Measurements from ENCODE around the gene PDXK. TPM values are rescaled to one million over a fixed set of nuclear protein-coding genes. Genes with fewer than 3 reads are reported as not detected.

The PDXK gene
- total and polyA plus RNA-seq, 2 of the 8 experiments (the other 6 are each of a cell fraction or from before 2014, with no cell fraction given) = 78.0 to 112 TPM

DNA sequence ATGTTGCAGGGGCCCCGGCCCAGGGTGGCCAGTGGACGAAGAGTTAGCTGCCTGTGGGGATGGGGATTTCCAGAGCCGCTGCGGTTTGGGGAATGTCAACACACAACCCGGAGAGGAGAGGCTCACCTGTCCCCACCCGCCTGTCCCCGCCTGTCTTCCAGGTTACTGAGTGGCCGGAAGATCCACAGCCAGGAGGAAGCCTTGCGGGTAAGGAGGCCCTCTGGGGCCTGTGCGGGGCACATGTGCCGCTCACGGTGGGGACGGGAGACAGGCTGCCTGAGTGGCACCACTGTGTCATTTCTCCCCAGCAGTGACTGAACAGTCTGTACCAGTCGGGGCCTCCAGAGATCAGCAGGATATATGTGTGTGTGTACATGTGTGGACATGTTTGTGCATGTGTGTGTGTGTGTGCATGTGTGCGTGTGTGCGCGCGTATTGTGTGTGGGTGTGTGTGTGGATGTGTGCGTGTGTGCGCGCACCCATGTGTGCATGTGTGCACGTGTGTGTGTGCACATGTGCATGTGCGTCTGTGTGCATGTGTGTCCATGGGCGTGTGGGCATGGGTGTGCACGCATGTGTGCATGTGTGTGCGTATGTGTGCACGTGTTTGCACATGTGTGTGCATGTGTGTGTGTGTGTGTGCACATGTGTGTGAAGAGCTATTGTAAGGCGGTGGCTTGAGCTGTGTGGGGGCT is 31.6 kb downstream of the PDXK start:
- Histone ChIP-seq H3K27me3 (replicated peaks in 1 of 4; ENCODE audit: control insufficient read depth in 3 of 4, extremely low read depth in 1 of 4, insufficient read depth in 3 of 4, low read length in 3 of 4) (no peaks in the 10 kb centered on the region), H3K4me2 (ENCODE audit: insufficient read depth in 1 of 2, low read depth in 2 of 2, low read length in 2 of 2) (no peak overlapping the region), H3K4me3 (ENCODE audit: extremely low read depth in 1 of 4, insufficient read depth in 2 of 4, low read depth in 3 of 4, low read length in 4 of 4) (no peak overlapping the region), H3K79me2 (ENCODE audit: control insufficient read depth in 1 of 2, insufficient read depth in 2 of 2, low read length in 2 of 2) (no peaks in the 10 kb centered on the region), H3K56ac (replicated peaks; ENCODE audit: insufficient read length, low read depth, low read length) (no peak overlapping the region), H4K20me1 (replicated peaks in 1 of 2; ENCODE audit: control insufficient read depth in 1 of 2, insufficient read depth in 2 of 2, low read length in 2 of 2) (peaks cover 2 to 12% of the 10 kb centered on the region in 2 experiments), H4K5ac (ENCODE audit: insufficient read length, low read depth, low read length) (no peak overlapping the region), H4K8ac (ENCODE audit: extremely low read depth, insufficient read depth, low read length) (0 out of 2 replicates have a peak overlapping the region, but pooled peaks have one; percentile 35), H3K27ac (ENCODE audit: low read depth, low read length) (no peak overlapping the region; the same call in 1 of the 2 replicates), H4K91ac (replicated peaks; ENCODE audit: insufficient read length, low read length) (no peak overlapping the region), H2BK12ac (ENCODE audit: low read depth, low read length) (no peak overlapping the region), H3K79me1 (ENCODE audit: low read depth, low read length) (peaks cover 2% of the 10 kb centered on the region; the same call in 1 of the 2 replicates), H3K18ac (ENCODE audit: extremely low read depth, low read length) (no peak overlapping the region), H2AFZ (ENCODE audit: low read length) (no peak overlapping the region), H3K9ac (replicated peaks in 1 of 4; ENCODE audit: extremely low read depth in 1 of 4, low read depth in 3 of 4, low read length in 3 of 4) (no peak overlapping the region), H3K36me3 (ENCODE audit: control insufficient read depth in 2 of 4, insufficient read depth in 4 of 4, low read length in 3 of 4) (peaks cover 2 to 28% (median 14%) of the 10 kb centered on the region in 4 experiments; a peak in 7 of 8 replicates), H3K9me3 (ENCODE audit: insufficient read depth in 2 of 2, low read depth in 1 of 2, low read length in 1 of 2) (no peaks in the 10 kb centered on the region), H3K4ac (replicated peaks; ENCODE audit: insufficient read length, low read depth, low read length) (no peak overlapping the region), H2BK120ac (replicated peaks; ENCODE audit: low read depth, low read length) (no peak overlapping the region), H3K23me2 (ENCODE audit: low read depth, low read length) (no peaks in the 10 kb centered on the region), H2AK5ac (ENCODE audit: low read depth, low read length) (no peak overlapping the region), H2BK20ac (ENCODE audit: low read length) (no peak overlapping the region), H3K14ac (ENCODE audit: insufficient read length) (no peak overlapping the region), H3K23ac (ENCODE audit: insufficient read length) (no peak overlapping the region), H2BK5ac (ENCODE audit: low read depth, low read length) (no peak overlapping the region; the same call in 1 of the 2 replicates), H2BK15ac (ENCODE audit: low read length) (no peak overlapping the region), H3K4me1 (replicated peaks in 1 of 4; ENCODE audit: control insufficient read depth in 3 of 4, insufficient read depth in 4 of 4, low read length in 3 of 4) (no peaks in the 10 kb centered on the region)
- WGBS, 2 experiments (ENCODE audit: extremely low coverage in 1 of 2, insufficient coverage in 1 of 2, insufficient read length in 1 of 2, insufficient replicate concordance in 2 of 2, low coverage in 1 of 2, low lambda C conversion rate in 2 of 2, missing lambda C conversion rate in 1 of 2) = 81% methylated on average over 28 of the region's 28 CpGs; no CpG with 5 or more reads in 1 of the 2 experiments
- POLR2A ChIA-PET (ENCODE audit: partially characterized antibody) = interaction anchor here (0.9 to 3.8 kb wide), 4 partner anchors 10 to 89 kb away, joined by 3 to 15 read pairs (median 4); no protein-coding TSS in a partner anchor
- no peak for DNase-seq (ENCODE audit: low read depth in 1 of 2, low spot score in 2 of 2)
- FAIRE-seq = no peak
- CTCF ChIA-PET (ENCODE audit: partially characterized antibody) = no interaction called here
- TF ChIP-seq CHD2 (IDR thresholded peaks at IDR 0.05; ENCODE audit: low read length) (no peak), SIN3A (conservative IDR thresholded peaks at IDR 0.05 in 1 of 2, IDR thresholded peaks at IDR 0.05 in 1 of 2; ENCODE audit: low read depth in 1 of 2, low read length in 2 of 2) (no peak), RFX5 (IDR thresholded peaks at IDR 0.05; ENCODE audit: borderline replicate concordance, low read depth, low read length) (no peak), POLR2AphosphoS5 (IDR thresholded peaks at IDR 0.05; ENCODE audit: low read depth, low read length) (no peak), YY1 (IDR thresholded peaks at IDR 0.05; ENCODE audit: low read depth, low read length) (no peak), SP2 (IDR thresholded peaks at IDR 0.05; ENCODE audit: low read length) (no peak)
- TF ChIP-seq, protein P1, sequence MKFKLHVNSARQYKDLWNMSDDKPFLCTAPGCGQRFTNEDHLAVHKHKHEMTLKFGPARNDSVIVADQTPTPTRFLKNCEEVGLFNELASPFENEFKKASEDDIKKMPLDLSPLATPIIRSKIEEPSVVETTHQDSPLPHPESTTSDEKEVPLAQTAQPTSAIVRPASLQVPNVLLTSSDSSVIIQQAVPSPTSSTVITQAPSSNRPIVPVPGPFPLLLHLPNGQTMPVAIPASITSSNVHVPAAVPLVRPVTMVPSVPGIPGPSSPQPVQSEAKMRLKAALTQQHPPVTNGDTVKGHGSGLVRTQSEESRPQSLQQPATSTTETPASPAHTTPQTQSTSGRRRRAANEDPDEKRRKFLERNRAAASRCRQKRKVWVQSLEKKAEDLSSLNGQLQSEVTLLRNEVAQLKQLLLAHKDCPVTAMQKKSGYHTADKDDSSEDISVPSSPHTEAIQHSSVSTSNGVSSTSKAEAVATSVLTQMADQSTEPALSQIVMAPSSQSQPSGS (IDR thresholded peaks at IDR 0.05; ENCODE audit: low read length) = no peak
- TF ChIP-seq, protein P2, sequence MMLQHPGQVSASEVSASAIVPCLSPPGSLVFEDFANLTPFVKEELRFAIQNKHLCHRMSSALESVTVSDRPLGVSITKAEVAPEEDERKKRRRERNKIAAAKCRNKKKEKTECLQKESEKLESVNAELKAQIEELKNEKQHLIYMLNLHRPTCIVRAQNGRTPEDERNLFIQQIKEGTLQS (IDR thresholded peaks at IDR 0.05; ENCODE audit: insufficient read depth, low read depth, low read length) = no peak
- TF ChIP-seq, protein P3, sequence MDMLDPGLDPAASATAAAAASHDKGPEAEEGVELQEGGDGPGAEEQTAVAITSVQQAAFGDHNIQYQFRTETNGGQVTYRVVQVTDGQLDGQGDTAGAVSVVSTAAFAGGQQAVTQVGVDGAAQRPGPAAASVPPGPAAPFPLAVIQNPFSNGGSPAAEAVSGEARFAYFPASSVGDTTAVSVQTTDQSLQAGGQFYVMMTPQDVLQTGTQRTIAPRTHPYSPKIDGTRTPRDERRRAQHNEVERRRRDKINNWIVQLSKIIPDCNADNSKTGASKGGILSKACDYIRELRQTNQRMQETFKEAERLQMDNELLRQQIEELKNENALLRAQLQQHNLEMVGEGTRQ (IDR thresholded peaks at IDR 0.05; ENCODE audit: low read length) = no peak

Data from H1 (cell line).